ENCODE data around the gene SPPL2A.

Gene SPPL2A

DNA sequence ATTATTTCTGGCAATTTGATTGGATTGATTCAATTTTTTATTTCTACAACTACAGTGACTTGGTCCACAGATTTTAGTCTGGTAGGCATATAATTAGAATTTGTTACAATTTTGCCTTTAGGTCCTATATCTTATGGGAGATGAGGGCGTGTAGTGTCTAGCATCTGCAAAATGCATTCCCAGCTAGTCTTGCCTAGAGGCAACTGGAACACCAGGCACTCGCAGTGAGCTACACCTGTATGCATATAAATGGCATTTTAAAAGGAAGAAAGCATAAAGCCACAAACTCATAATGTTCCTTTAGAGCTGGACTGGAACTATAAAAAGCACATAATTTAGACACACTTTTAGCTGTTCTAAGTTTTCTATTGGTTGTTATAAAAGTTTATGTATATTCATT lies 17.9 kb upstream of the SPPL2A start:
- in situ Hi-C loops (cut with HindIII; ENCODE audit: low pct_ligation_motif_present, low sequenced_read_pairs) = no loop called here
- H3K4me3 ChIP-seq (ENCODE audit: low read depth, low read length) = no peak overlapping the region

GRCh38 chr15:50778086-50778485 lies 12.6 kb upstream of the SPPL2A start:
- in situ Hi-C loops (cut with HindIII; ENCODE audit: low pct_ligation_motif_present, low sequenced_read_pairs) = no loop called here

More for the DNA sequence above, 17.9 kb upstream of the SPPL2A start:
- no peaks in the 10 kb centered on the region for H3K27me3 ChIP-seq (replicated peaks)
- no peaks in the 10 kb centered on the region for H3K36me3 ChIP-seq (replicated peaks)
- TF ChIP-seq, protein P1, sequence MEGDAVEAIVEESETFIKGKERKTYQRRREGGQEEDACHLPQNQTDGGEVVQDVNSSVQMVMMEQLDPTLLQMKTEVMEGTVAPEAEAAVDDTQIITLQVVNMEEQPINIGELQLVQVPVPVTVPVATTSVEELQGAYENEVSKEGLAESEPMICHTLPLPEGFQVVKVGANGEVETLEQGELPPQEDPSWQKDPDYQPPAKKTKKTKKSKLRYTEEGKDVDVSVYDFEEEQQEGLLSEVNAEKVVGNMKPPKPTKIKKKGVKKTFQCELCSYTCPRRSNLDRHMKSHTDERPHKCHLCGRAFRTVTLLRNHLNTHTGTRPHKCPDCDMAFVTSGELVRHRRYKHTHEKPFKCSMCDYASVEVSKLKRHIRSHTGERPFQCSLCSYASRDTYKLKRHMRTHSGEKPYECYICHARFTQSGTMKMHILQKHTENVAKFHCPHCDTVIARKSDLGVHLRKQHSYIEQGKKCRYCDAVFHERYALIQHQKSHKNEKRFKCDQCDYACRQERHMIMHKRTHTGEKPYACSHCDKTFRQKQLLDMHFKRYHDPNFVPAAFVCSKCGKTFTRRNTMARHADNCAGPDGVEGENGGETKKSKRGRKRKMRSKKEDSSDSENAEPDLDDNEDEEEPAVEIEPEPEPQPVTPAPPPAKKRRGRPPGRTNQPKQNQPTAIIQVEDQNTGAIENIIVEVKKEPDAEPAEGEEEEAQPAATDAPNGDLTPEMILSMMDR (IDR thresholded peaks at IDR 0.05; ENCODE audit: low read depth, low read length, missing control alignments) = no peak
- no peak overlapping the region for H3K27ac ChIP-seq
- no peak for DNase-seq

DNA sequence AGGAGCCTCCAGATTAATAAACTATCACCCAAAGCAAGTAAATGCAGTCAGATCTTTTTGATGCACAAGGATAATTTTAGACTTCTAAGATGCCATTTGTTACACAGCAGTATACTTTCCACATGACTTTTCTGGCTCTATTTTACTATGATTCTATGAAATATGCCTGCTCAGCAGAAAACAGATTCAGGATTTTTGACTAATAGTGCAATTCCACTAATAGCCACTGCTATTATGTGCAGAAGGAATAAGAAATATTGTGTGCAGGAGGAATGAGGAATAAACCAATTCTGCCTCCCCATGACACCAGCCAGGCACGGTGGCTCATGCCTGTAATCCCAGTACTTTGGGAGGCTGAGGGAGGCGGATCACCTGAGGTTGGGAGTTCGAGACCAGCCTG lies 11.5 kb upstream of the SPPL2A start:
- in situ Hi-C loops (cut with HindIII; ENCODE audit: low pct_ligation_motif_present, low sequenced_read_pairs) = no loop called here
- TF ChIP-seq, protein P1 (IDR thresholded peaks at IDR 0.05; ENCODE audit: low read depth, low read length, missing control alignments) = no peak
- no peak for DNase-seq
- Histone ChIP-seq H3K36me3 (replicated peaks) (no peaks in the 10 kb centered on the region), H3K27ac (no peak overlapping the region), H3K4me3 (ENCODE audit: low read depth, low read length) (no peak overlapping the region), H3K27me3 (replicated peaks) (no peaks in the 10 kb centered on the region)

More at GRCh38 chr15:50778086-50778485, 12.6 kb upstream of the SPPL2A start:
- Histone ChIP-seq H3K36me3 (replicated peaks) (no peaks in the 10 kb centered on the region), H3K27ac (no peak overlapping the region), H3K4me3 (ENCODE audit: low read depth, low read length) (no peak overlapping the region), H3K27me3 (replicated peaks) (no peaks in the 10 kb centered on the region)
- TF ChIP-seq, protein P1 (IDR thresholded peaks at IDR 0.05; ENCODE audit: low read depth, low read length, missing control alignments) = no peak
- DNase-seq = no peak

DNA sequence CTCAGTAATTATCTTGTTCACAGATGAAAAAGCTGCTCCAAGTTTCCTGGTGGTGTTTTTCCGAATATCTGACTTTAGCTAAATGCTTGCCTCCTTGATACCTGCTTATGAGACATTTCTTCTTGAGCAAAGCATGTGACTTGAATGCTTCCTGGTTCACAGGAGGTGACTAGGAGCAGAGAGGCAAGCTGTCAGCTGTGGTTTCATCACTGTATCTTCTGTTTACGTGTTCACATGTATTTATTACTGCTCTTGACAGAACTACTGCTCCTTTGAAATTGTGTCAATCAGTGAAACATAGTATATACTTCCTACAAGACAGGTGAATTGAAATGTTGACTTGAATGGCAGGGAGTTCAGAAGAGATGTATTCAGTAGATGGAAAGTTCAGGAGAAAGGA lies 8.9 kb upstream of the SPPL2A start:
- no peak for DNase-seq
- TF ChIP-seq, protein P1 (IDR thresholded peaks at IDR 0.05; ENCODE audit: low read depth, low read length, missing control alignments) = no peak

GRCh38 chr15:50773389-50773788 lies 7.9 kb upstream of the SPPL2A start:
- no peak overlapping the region for H3K27ac ChIP-seq
- no peaks in the 10 kb centered on the region for H3K27me3 ChIP-seq (replicated peaks)
- in situ Hi-C loops (cut with HindIII; ENCODE audit: low pct_ligation_motif_present, low sequenced_read_pairs) = no loop called here
- TF ChIP-seq, protein P1 (IDR thresholded peaks at IDR 0.05; ENCODE audit: low read depth, low read length, missing control alignments) = no peak
- no peaks in the 10 kb centered on the region for H3K36me3 ChIP-seq (replicated peaks)
- DNase-seq = no peak
- H3K4me3 ChIP-seq (ENCODE audit: low read depth, low read length) = no peak overlapping the region

More for the DNA sequence above, 8.9 kb upstream of the SPPL2A start:
- H3K36me3 ChIP-seq (replicated peaks) = no peaks in the 10 kb centered on the region
- H3K4me3 ChIP-seq (ENCODE audit: low read depth, low read length) = no peak overlapping the region
- no peak overlapping the region for H3K27ac ChIP-seq
- in situ Hi-C loops (cut with HindIII; ENCODE audit: low pct_ligation_motif_present, low sequenced_read_pairs) = no loop called here
- no peaks in the 10 kb centered on the region for H3K27me3 ChIP-seq (replicated peaks)

DNA sequence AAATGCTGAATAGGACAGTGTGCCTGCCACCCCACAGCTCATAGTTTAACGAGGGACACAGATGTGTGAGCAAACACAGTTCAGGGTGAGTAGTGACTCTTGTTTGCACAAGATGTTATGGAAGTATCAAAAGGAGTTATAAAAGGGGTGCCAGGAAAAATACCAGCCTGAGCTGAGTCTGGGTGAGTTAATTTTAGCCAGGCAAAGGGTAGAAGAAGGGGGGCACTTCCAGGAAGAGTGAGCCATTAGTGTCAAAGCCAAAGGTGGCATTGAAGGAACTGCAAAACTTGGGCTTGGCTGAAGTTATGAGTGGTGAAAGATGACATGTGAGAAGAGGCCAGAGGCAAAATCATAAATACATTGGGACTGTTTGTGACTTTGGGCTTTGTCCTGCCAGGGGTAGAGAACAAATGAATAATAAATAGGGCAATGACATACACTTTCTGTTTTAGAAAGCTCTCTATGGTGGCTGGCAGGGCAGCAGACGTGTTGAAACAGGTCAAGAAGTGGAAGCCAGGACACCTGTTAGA lies 1.9 kb upstream of the SPPL2A start:
- no peak for DNase-seq
- Histone ChIP-seq H3K4me3 (ENCODE audit: low read depth, low read length) (no peak overlapping the region), H3K27me3 (replicated peaks) (no peaks in the 10 kb centered on the region), H3K27ac (no peak overlapping the region), H3K36me3 (replicated peaks) (no peaks in the 10 kb centered on the region)
- TF ChIP-seq, protein P1 (IDR thresholded peaks at IDR 0.05; ENCODE audit: low read depth, low read length, missing control alignments) = no peak
- in situ Hi-C loops (cut with HindIII; ENCODE audit: low pct_ligation_motif_present, low sequenced_read_pairs) = no loop called here
